ENCODE data around the gene TDRKH. TPM values are rescaled to one million over a fixed set of nuclear protein-coding genes. Genes with fewer than 3 reads are reported as not detected.

TDRKH gene
- total and polyA plus RNA-seq, 2 of the 13 experiments (the other 11 are each of a cell fraction or from before 2014, with no cell fraction given) = 3.9 to 5.4 TPM

GRCh38 chr1:151790071-151790939 lies at the start of gene TDRKH (continued):
- TF ChIP-seq HNF1B (CRISPR knock-in tag; IDR thresholded peaks at IDR 0.05) = peak; percentile 75
- no peak for TF ChIP-seq ZNF432 (CRISPR knock-in tag; IDR thresholded peaks at IDR 0.05; ENCODE audit: borderline replicate concordance)
- TF ChIP-seq, protein P1, sequence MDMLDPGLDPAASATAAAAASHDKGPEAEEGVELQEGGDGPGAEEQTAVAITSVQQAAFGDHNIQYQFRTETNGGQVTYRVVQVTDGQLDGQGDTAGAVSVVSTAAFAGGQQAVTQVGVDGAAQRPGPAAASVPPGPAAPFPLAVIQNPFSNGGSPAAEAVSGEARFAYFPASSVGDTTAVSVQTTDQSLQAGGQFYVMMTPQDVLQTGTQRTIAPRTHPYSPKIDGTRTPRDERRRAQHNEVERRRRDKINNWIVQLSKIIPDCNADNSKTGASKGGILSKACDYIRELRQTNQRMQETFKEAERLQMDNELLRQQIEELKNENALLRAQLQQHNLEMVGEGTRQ (IDR thresholded peaks at IDR 0.05; ENCODE audit: low read depth, low read length) = no peak
- TF ChIP-seq, protein P1 (CRISPR knock-in tag; IDR thresholded peaks at IDR 0.05; ENCODE audit: borderline replicate concordance) = no peak
- TF ChIP-seq, protein P2, sequence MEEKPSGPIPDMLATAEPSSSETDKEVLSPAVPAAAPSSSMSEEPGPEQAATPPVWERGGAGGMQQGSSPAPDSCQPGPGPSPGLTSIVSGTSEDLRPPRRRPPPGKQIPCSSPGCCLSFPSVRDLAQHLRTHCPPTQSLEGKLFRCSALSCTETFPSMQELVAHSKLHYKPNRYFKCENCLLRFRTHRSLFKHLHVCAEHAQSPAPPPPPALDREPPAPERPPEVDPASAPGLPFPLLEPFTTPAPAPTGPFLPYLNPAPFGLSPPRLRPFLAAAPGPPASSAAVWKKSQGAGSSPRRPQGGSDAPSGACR (CRISPR knock-in tag; IDR thresholded peaks at IDR 0.05) = no peak
- TF ChIP-seq SIN3A (IDR thresholded peaks at IDR 0.05; ENCODE audit: borderline replicate concordance, low read depth, low read length) = peak; percentile 21
- TF ChIP-seq ZC3H13 (CRISPR knock-in tag; IDR thresholded peaks at IDR 0.05) = peak; percentile 68
- peak; percentile 84; the same call in 1 of the 2 replicates for TF ChIP-seq KLF6 (CRISPR knock-in tag; IDR thresholded peaks at IDR 0.05)
- TF ChIP-seq ZNF558 (CRISPR knock-in tag; IDR thresholded peaks at IDR 0.05; ENCODE audit: borderline replicate concordance) = peak; percentile 87; the same call in 1 of the 2 replicates
- TF ChIP-seq, protein P3, sequence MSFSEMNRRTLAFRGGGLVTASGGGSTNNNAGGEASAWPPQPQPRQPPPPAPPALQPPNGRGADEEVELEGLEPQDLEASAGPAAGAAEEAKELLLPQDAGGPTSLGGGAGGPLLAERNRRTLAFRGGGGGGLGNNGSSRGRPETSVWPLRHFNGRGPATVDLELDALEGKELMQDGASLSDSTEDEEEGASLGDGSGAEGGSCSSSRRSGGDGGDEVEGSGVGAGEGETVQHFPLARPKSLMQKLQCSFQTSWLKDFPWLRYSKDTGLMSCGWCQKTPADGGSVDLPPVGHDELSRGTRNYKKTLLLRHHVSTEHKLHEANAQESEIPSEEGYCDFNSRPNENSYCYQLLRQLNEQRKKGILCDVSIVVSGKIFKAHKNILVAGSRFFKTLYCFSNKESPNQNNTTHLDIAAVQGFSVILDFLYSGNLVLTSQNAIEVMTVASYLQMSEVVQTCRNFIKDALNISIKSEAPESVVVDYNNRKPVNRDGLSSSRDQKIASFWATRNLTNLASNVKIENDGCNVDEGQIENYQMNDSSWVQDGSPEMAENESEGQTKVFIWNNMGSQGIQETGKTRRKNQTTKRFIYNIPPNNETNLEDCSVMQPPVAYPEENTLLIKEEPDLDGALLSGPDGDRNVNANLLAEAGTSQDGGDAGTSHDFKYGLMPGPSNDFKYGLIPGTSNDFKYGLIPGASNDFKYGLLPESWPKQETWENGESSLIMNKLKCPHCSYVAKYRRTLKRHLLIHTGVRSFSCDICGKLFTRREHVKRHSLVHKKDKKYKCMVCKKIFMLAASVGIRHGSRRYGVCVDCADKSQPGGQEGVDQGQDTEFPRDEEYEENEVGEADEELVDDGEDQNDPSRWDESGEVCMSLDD (CRISPR knock-in tag; IDR thresholded peaks at IDR 0.05; ENCODE audit: borderline replicate concordance) = no peak
- peak; percentile 76 for TF ChIP-seq CEBPZ (IDR thresholded peaks at IDR 0.05; ENCODE audit: low read length)
- TF ChIP-seq ZNF607 (CRISPR knock-in tag; IDR thresholded peaks at IDR 0.05; ENCODE audit: borderline replicate concordance) = peak; percentile 87
- TF ChIP-seq ZNF75D (CRISPR knock-in tag; IDR thresholded peaks at IDR 0.05; ENCODE audit: borderline replicate concordance) = no peak
- TF ChIP-seq MYNN (CRISPR knock-in tag; IDR thresholded peaks at IDR 0.05; ENCODE audit: low read depth) = no peak
- TF ChIP-seq ZNF782 (CRISPR knock-in tag; IDR thresholded peaks at IDR 0.05; ENCODE audit: borderline replicate concordance) = peak; percentile 61; the same call in 1 of the 2 replicates
- peak; percentile 98 for TF ChIP-seq ZNF777 (CRISPR knock-in tag; IDR thresholded peaks at IDR 0.05)
- no peak for TF ChIP-seq ZFP36L1 (CRISPR knock-in tag; IDR thresholded peaks at IDR 0.05)
